Measurements from ENCODE around the gene DCDC2C.

The DCDC2C gene

GRCh38 chr2:3692375-3692774, 11.0 kb upstream of the DCDC2C start:
- 0 out of 2 replicates have a peak, but pooled peaks cover 6% of the 10 kb centered on the region for H3K9me3 ChIP-seq (ENCODE audit: insufficient read depth, low read depth, low read length)
- no peaks in the 10 kb centered on the region for H3K9me2 ChIP-seq (replicated peaks; ENCODE audit: low read depth, low read length)
- H3K27me3 ChIP-seq (ENCODE audit: insufficient read depth, low read length, poor library complexity, severe bottlenecking): no peaks in the 10 kb centered on the region
- no peak overlapping the region for H2AFZ ChIP-seq (ENCODE audit: low read length)
- no peak overlapping the region for H3K9ac ChIP-seq (ENCODE audit: low read depth, low read length, poor library complexity, severe bottlenecking)
- no peak overlapping the region for H3K4me3 ChIP-seq (ENCODE audit: low read length, poor library complexity, severe bottlenecking)
- no peaks in the 10 kb centered on the region for H4K20me1 ChIP-seq (ENCODE audit: insufficient read depth, low read length, poor library complexity, severe bottlenecking)
- no peaks in the 10 kb centered on the region for H3K79me2 ChIP-seq (ENCODE audit: insufficient read depth, low read length)
- H3K4me1 ChIP-seq (ENCODE audit: insufficient read depth, low read length, poor library complexity, severe bottlenecking): no peaks in the 10 kb centered on the region
- H3K4me2 ChIP-seq (ENCODE audit: low read depth, low read length, poor library complexity, severe bottlenecking): no peak overlapping the region
- H3F3A ChIP-seq (ENCODE audit: low read depth): no peaks in the 10 kb centered on the region
- TF ChIP-seq, protein P1, sequence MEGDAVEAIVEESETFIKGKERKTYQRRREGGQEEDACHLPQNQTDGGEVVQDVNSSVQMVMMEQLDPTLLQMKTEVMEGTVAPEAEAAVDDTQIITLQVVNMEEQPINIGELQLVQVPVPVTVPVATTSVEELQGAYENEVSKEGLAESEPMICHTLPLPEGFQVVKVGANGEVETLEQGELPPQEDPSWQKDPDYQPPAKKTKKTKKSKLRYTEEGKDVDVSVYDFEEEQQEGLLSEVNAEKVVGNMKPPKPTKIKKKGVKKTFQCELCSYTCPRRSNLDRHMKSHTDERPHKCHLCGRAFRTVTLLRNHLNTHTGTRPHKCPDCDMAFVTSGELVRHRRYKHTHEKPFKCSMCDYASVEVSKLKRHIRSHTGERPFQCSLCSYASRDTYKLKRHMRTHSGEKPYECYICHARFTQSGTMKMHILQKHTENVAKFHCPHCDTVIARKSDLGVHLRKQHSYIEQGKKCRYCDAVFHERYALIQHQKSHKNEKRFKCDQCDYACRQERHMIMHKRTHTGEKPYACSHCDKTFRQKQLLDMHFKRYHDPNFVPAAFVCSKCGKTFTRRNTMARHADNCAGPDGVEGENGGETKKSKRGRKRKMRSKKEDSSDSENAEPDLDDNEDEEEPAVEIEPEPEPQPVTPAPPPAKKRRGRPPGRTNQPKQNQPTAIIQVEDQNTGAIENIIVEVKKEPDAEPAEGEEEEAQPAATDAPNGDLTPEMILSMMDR (conservative IDR thresholded peaks at IDR 0.05; ENCODE audit: low read length): peak; percentile 65
- no peak for TF ChIP-seq EZH2phosphoT487 (IDR thresholded peaks at IDR 0.05; ENCODE audit: borderline replicate concordance)
- H3K36me3 ChIP-seq (ENCODE audit: insufficient read depth, low read length): no peaks in the 10 kb centered on the region

- Histone ChIP-seq H2AFZ (ENCODE audit: low read length) (no peak overlapping the region), H3K27me3 (ENCODE audit: insufficient read depth, low read length, poor library complexity, severe bottlenecking) (no peaks in the 10 kb centered on the region), H3K4me3 (ENCODE audit: low read length, poor library complexity, severe bottlenecking) (no peak overlapping the region), H3K9me3 (ENCODE audit: insufficient read depth, low read depth, low read length) (no peaks in the 10 kb centered on the region), H3K9ac (ENCODE audit: low read depth, low read length, poor library complexity, severe bottlenecking) (no peak overlapping the region), H3F3A (ENCODE audit: low read depth) (no peaks in the 10 kb centered on the region), H3K4me2 (ENCODE audit: low read depth, low read length, poor library complexity, severe bottlenecking) (no peak overlapping the region), H3K9me2 (replicated peaks; ENCODE audit: low read depth, low read length) (no peaks in the 10 kb centered on the region), H3K4me1 (ENCODE audit: insufficient read depth, low read length, poor library complexity, severe bottlenecking) (no peaks in the 10 kb centered on the region), H3K79me2 (ENCODE audit: insufficient read depth, low read length) (no peaks in the 10 kb centered on the region), H4K20me1 (ENCODE audit: insufficient read depth, low read length, poor library complexity, severe bottlenecking) (no peaks in the 10 kb centered on the region), H3K36me3 (ENCODE audit: insufficient read depth, low read length) (no peaks in the 10 kb centered on the region)
- TF ChIP-seq, protein P1 (conservative IDR thresholded peaks at IDR 0.05; ENCODE audit: low read length): no peak
- no peak for TF ChIP-seq EZH2phosphoT487 (IDR thresholded peaks at IDR 0.05; ENCODE audit: borderline replicate concordance)
These were observed 6.8 kb upstream of the DCDC2C start for GRCh38 chr2:3696545-3696944.

GRCh38 chr2:3701071-3701470, 2.3 kb upstream of the DCDC2C start:
- H3K4me1 ChIP-seq (ENCODE audit: insufficient read depth, low read length, poor library complexity, severe bottlenecking): no peaks in the 10 kb centered on the region
- no peaks in the 10 kb centered on the region for H4K20me1 ChIP-seq (ENCODE audit: insufficient read depth, low read length, poor library complexity, severe bottlenecking)
- TF ChIP-seq, protein P1 (conservative IDR thresholded peaks at IDR 0.05; ENCODE audit: low read length): no peak
- no peak for TF ChIP-seq EZH2phosphoT487 (IDR thresholded peaks at IDR 0.05; ENCODE audit: borderline replicate concordance)
- H3K4me3 ChIP-seq (ENCODE audit: low read length, poor library complexity, severe bottlenecking): no peak overlapping the region
- H3K9me2 ChIP-seq (replicated peaks; ENCODE audit: low read depth, low read length): no peaks in the 10 kb centered on the region
- H3K36me3 ChIP-seq (ENCODE audit: insufficient read depth, low read length): no peaks in the 10 kb centered on the region
- H3K9me3 ChIP-seq (ENCODE audit: insufficient read depth, low read depth, low read length): no peaks in the 10 kb centered on the region
- no peaks in the 10 kb centered on the region for H3K79me2 ChIP-seq (ENCODE audit: insufficient read depth, low read length)
- no peak overlapping the region for H2AFZ ChIP-seq (ENCODE audit: low read length)
- no peak overlapping the region for H3K9ac ChIP-seq (ENCODE audit: low read depth, low read length, poor library complexity, severe bottlenecking)
- H3K4me2 ChIP-seq (ENCODE audit: low read depth, low read length, poor library complexity, severe bottlenecking): no peak overlapping the region
- H3F3A ChIP-seq (ENCODE audit: low read depth): no peaks in the 10 kb centered on the region
- H3K27me3 ChIP-seq (ENCODE audit: insufficient read depth, low read length, poor library complexity, severe bottlenecking): no peaks in the 10 kb centered on the region
